Medulla oblongata (tissue), 1 donor: ENCODE data around the gene TNK2.
A peak's percentile ranks its signal among the peaks of the same experiment; 100 is the strongest.
"Not testable (repeated sequence)": the region's sequence is repeated elsewhere in the genome, so short reads cannot be mapped to it uniquely, and the experiment has no call there.

Experiments used
- DNase-seq: peaks from one replicate; pipeline ENCODE4 v3.0.0-alpha.2; 2015; ENCODE audit errors: extremely low spot score

The TNK2 gene

DNA sequence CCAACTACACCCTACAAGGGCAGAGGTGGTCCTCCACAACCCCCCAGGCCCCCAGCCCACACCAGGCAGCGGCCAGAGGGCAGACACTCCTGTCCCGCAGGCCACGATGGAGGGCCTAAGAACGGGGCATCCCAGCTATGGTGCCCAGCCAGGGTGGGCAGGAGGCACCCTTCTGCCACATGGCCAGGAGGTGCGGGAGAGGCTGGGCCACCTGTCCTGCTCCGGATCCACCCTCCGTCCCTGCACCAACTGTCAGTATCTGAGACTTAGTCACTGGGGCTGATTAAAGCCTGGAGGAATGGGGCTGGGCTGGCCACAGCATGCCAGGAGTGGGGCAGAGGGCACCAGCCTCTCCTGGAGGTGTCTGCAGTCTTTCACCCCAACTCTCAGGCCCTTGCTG lies 37.9 kb downstream of the TNK2 start:
- no peak for DNase-seq

DNA sequence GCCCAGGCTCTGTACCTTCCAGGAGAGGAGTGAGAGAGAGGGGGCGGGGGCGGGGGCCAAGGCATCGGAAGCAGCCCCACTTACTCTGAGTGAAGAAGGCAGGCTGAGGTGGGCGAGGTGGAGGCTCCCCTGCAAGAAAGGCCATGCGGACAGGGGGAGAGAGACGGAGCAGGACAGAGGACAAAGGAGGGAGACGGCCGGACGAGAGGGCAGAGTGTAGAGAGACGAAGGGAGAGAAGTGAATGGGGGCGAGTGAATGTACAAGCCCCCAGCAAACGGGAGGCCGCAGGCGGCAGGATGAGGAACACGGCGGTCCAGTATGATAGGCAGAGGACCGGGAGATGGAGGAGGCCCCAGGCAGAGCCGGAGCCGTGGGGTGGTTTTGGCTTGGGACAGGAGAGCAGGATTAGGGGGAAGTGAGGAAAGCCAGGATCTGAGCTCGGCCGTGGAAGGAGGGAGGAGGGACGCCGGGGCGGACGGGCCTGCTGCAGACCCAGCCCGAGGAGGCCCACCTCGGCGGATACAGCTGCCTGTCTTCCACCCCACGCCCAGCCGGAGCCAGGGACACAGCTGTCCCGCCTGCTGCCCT lies 38.8 kb downstream of the TNK2 start:
- DNase-seq, result no peak

DNA sequence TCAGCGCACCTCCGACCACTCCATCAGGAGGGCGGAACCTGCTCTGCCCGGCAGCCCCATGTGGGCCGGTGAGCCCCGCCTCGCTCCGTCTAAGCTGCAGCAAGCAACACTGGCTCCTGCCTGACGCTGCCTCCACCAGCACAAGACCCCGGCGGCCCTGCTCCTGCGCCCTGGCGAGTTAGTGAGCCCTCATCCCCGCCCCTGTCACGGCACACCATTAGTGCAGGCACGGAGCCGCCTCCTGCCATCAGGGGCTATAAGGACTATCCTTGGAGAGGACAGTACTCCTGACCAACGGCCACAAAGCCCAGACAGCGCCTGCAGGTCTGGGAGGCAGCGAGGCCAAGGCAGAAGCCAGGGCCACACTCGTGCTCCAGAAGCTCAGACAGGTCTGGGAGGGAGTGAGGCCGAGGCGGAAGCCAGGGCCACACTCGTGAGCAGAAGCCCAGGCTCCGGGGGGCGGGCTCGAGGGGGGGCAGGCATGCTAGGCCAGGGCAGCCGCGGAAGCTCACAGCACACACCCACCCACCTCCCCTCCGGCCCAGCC lies 39.4 kb downstream of the TNK2 start:
- no peak for DNase-seq

- no peak for DNase-seq
These were observed 40.0 kb downstream of the TNK2 start for GRCh38 chr3:195868336-195868865.

GRCh38 chr3:195867631-195868335 lies 40.6 kb downstream of the TNK2 start:
- no peak for DNase-seq

- DNase-seq, result no peak
These were observed 41.5 kb downstream of the TNK2 start for GRCh38 chr3:195866686-195867511.

DNA sequence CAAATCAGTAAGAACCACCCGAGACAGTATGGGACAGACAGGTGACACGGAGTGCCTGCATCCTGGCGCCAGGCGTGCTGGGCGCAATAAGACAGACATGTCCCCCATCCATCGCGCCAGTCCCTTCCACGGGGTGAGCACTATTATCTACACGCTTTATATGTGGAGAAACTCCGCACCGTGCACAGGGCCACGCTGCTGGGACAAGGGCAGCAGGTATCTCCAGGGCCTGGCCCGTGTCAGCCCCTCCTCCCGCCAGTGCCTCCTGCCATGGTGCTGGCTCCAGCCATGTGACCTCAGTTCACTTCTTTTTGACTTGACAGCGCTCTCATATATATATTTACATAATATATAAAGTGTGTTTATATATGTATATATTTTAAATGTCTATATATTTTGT lies 42.6 kb downstream of the TNK2 start:
- DNase-seq, result no peak

GRCh38 chr3:195863121-195864061 lies 45.0 kb downstream of the TNK2 start:
- DNase-seq, result peak; percentile 94

GRCh38 chr3:195862318-195862717 lies 46.0 kb downstream of the TNK2 start:
- DNase-seq, result not testable (repeated sequence)

DNA sequence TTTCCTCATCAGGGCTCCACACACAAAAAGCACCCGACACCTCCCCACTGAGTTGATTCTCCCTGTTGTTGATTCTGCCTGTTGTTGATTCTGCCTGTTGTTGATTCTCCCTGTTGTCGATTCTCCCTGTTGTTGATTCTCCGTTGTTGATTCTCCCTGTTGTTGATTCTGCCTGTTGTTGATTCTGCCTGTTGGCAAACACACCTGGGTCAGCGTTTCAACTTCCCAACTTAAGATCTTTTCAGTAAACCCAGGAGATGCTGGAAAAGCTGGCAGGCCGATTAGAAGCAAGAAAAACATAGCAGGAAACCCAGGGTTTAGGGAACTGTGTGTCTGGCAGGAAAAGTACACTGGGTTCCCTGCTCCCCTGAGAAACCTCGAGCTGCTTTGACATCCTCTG lies 47.9 kb downstream of the TNK2 start:
- no peak for DNase-seq

DNA sequence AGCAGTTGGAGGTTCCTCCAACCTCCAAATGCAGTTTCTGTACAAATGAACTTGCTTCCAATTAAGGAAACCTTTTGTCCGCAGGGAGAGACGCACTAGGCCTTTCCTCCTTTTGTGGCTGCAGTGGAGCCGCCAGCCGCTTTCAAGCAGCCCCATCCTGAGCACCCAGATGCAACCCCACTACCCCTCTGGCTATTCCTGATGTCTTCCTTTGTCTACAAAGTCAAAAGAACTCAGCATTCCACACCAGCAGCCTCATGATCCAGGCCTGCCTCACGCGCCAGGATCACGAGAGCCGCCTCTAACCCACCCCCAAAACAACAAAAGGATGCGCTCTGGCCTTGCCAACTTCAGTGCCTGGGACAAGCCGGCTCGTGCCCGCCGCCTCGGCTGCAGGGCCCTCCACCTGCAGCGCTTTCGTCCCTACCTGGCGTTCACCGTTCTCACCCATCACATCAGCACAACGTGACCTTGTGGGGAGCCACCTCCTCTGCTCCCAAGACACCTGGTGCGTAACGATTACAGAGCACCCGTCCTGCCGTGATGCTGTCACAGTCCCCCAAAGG lies 48.4 kb downstream of the TNK2 start:
- no peak for DNase-seq

GRCh38 chr3:195859061-195859845 lies 49.1 kb downstream of the TNK2 start:
- DNase-seq, result peak; percentile 84

DNA sequence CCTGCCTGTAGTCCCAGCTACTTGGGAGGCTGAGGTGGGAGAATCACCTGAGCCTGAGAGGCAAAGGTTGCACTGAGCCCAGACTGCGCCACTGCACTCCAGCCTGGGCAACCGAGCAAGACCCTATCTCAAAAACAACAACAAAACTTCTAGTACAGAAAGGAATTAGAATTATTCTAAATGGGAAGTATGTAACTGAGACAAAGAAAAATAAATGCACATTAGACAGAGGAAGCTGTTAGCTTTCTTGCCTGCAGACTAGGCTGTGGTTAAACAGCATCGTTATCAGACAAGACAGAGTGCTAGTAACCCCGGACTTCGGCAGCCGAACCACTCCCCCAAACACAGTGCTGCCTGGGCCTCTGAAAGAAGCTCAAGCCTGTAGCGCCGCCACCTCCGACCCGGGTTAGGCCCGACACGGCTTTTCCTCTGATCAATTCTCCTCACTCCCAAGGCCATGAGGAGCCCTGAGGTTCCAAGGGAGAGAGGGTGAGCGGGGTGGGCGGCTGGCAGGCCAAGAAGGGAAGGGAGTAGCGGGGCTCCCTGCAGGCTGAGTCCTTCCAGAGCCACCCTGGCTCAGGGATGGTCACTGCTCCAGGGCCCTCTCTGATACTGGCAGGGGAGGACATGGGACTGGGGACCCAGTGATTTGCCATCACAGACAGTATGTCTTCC lies 51.8 kb downstream of the TNK2 start:
- no peak for DNase-seq

DNA sequence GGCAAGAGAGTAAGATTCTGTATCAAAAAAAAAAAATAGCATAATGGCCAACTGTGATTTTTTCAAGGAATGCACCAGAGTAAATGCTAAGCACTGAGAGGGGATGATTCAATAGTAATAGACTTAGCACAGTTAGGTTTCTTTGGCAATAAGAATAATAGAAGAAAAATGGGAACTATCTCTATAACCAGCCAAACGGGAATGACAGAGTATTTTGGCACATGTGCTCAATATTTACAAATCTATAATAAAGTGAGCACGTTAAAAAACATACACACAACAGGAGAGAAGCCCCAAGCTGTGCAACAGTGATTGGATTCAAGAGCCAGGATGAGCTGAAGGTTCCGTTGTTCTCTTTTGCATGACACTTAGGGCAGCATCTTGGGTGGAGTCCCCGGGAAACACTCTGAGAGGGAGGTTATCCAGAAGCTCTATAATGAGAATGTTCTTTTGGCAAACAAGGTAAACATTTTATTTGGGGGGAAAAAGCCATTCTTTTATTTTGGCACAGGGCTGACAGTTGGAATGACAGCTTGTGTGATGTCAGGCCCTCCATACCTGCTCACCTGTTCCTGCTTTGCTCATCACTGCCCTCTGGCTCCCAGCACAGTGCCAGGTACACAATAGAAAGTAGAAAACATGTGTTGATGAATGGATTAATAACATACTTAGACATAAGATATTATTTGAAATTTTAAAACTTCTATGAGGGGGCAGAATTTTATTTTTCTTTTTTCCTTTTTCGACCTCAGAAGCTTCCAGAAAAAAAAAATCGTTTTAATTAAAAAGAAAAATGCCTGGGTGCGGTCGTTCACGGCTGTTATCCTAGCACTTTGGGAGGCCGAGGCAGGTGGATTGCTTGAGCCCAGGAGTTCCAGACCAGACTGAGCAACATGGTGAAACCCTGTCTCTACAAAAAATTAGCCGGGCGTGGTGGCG lies 52.6 kb downstream of the TNK2 start:
- DNase-seq, result no peak

GRCh38 chr3:195854628-195855294 lies 53.6 kb downstream of the TNK2 start:
- no peak for DNase-seq

GRCh38 chr3:195853996-195854395 lies 54.4 kb downstream of the TNK2 start:
- DNase-seq, result no peak

- no peak for DNase-seq
These were observed 55.3 kb downstream of the TNK2 start for GRCh38 chr3:195853036-195853435.
